HepG2 (cell line): ENCODE measurements around the gene FRMD4A. TPM values are rescaled to one million over a fixed set of nuclear protein-coding genes. Genes with fewer than 3 reads are reported as not detected.

Experiments
- ATAC-seq: fragments of 200-7000 bp; cut with Tn5 transposase; 3 replicates; pipeline ENCODE4 v1.9.1; 2020; ENCODE audit warnings: mild to moderate bottlenecking, moderate library complexity
- BruUV-seq: library from RNA; stranded (reverse); fragments of 400-500 nt; replicated peaks from 2 replicates; lab custom pipeline; 2021; lab: Mats Ljungman, UMichigan
- CTCF ChIA-PET: fragments of 300-600 bp; formaldehyde crosslinking; extraction: SDS; loops from one replicate; lab custom pipeline; 2021; ENCODE audit warnings: low total read pairs, inconsistent platforms, low intra/inter-chr PET ratio; lab: Yijun Ruan, JAX
- POLR2A ChIA-PET: fragments of 350-600 bp; sonication (Branson Sonifier 250); formaldehyde crosslinking; loops from one replicate; lab custom pipeline; 2020; ENCODE audit warnings: antibody characterized with exemption, inconsistent platforms; lab: Yijun Ruan, JAX
- DNase-seq: peaks from one replicate; pipeline ENCODE4 v3.0.0-alpha.2; 2015; ENCODE audit warnings: low spot score
- FAIRE-seq: peaks from 3 replicates; lab custom pipeline; 2011; peaks lifted over from hg19 to GRCh38; lab: Jason Lieb, UNC
- H2AFZ ChIP-seq: one replicate; pipeline ENCODE4 v1.6.1; 2011; ENCODE audit warnings: low read length, inconsistent platforms
- H3K27ac ChIP-seq: fragments of 300-600 bp; 3 replicates; pipeline ENCODE4 v1.8.0; 2011; ENCODE audit warnings: mixed run types, mild to moderate bottlenecking, mixed read lengths, low read length, inconsistent platforms; ENCODE audit not compliant: insufficient read depth; ENCODE audit errors: extremely low read length
- H3K27me3 ChIP-seq, 2 experiments: fragments of 200-600 bp in 1 of 2; 2 replicates in 1 of 2; 3 replicates in 1 of 2; pipeline versions ENCODE4 v1.6.0 to v1.8.0; 2011; ENCODE audit warnings: low read length in 2 of 2, mild to moderate bottlenecking in 2 of 2, moderate library complexity in 2 of 2, inconsistent platforms in 1 of 2; ENCODE audit not compliant: insufficient read depth in 2 of 2, control insufficient read depth in 1 of 2
- H3K36me3 ChIP-seq, 2 experiments: fragments of 200-600 bp in 1 of 2; replicated peaks in 1 of 2; 2 replicates in 1 of 2; 3 replicates in 1 of 2; pipeline versions ENCODE4 v1.5.1 to v1.8.0; 2011; ENCODE audit warnings: low read length in 2 of 2, inconsistent platforms in 1 of 2; ENCODE audit not compliant: insufficient read depth in 2 of 2, control insufficient read depth in 1 of 2
- H3K4me1 ChIP-seq: 2 replicates; pipeline ENCODE4 v1.5.1; 2012; ENCODE audit warnings: low read length, inconsistent platforms; ENCODE audit not compliant: insufficient read depth
- H3K4me2 ChIP-seq: 2 replicates; pipeline ENCODE4 v1.6.0; 2011; ENCODE audit warnings: low read depth, low read length, inconsistent platforms
- H3K4me3 ChIP-seq, 3 experiments: fragments of 200-600 bp in 1 of 3; sonication (generic), shearing (Covaris generic) in 1 of 3; replicated peaks in 1 of 3; 2 replicates each; pipeline ENCODE4 v1.5.1; 2011 to 2016; ENCODE audit warnings: low read length in 3 of 3, inconsistent platforms in 2 of 3, low read depth in 2 of 3, mild to moderate bottlenecking in 2 of 3, control low read depth in 1 of 3, mixed read lengths in 1 of 3; ENCODE audit not compliant: insufficient read depth in 1 of 3
- H3K79me2 ChIP-seq: one replicate; pipeline ENCODE4 v1.6.1; 2011; ENCODE audit warnings: low read length, inconsistent platforms; ENCODE audit not compliant: insufficient read depth
- H3K9ac ChIP-seq: 2 replicates; pipeline ENCODE4 v1.6.0; 2011; ENCODE audit warnings: mild to moderate bottlenecking, low read depth, low read length, inconsistent platforms; ENCODE audit not compliant: insufficient read depth
- H3K9me3 ChIP-seq: 2 replicates; pipeline ENCODE4 v1.5.1; 2012; ENCODE audit warnings: mild to moderate bottlenecking, low read length
- H4K20me1 ChIP-seq: 2 replicates; pipeline ENCODE4 v1.6.0; 2011; ENCODE audit warnings: inconsistent platforms, mild to moderate bottlenecking, low read length, moderate library complexity; ENCODE audit not compliant: insufficient read depth
- DMAP1 ChIP-seq: IDR thresholded peaks from 2 replicates; pipeline ENCODE4 v1.6.1; 2016
- FOXJ3 ChIP-seq: sonication (generic); formaldehyde crosslinking; IDR thresholded peaks from 2 replicates; pipeline ENCODE4 v1.4.0; 2020; ENCODE audit warnings: missing genetic modification reagents, mild to moderate bottlenecking, borderline replicate concordance
- HNRNPK ChIP-seq: fragments of 200-400 bp; formaldehyde crosslinking; IDR thresholded peaks from 2 replicates; pipeline ENCODE4 v1.6.1; 2018; ENCODE audit warnings: low read length, low read depth, moderate library complexity, mild to moderate bottlenecking; ENCODE audit not compliant: poor library complexity, severe bottlenecking
- KLF13 ChIP-seq: sonication (generic); formaldehyde crosslinking; IDR thresholded peaks from 2 replicates; pipeline ENCODE4 v1.4.0; 2020; ENCODE audit warnings: mild to moderate bottlenecking, missing genetic modification reagents
- NR1H2 ChIP-seq: sonication (generic); formaldehyde crosslinking; IDR thresholded peaks from 2 replicates; pipeline ENCODE4 v1.8.1; 2022; ENCODE audit warnings: low read depth, missing genetic modification reagents, borderline replicate concordance
- ZNF678 ChIP-seq: sonication (generic); formaldehyde crosslinking; IDR thresholded peaks from 2 replicates; pipeline ENCODE4 v1.4.0; 2020; ENCODE audit warnings: mild to moderate bottlenecking, missing genetic modification reagents
- WGBS: methylation state at CpG from one replicate; pipeline ENCODE4 v1.1.6; 2017; ENCODE audit warnings: low lambda C conversion rate; 5-methylcytosine and 5-hydroxymethylcytosine counted together
- in situ Hi-C: cut with HindIII; loops from 2 replicates; pipeline ENCODE4 v1.10.0; 2017; ENCODE audit warnings: low pct_unique_long_range_greater_than_20kb; ENCODE audit not compliant: extremely low pct_ligation_motif_present
- intact Hi-C: fragments of 100-400 bp; cut with micrococcal nuclease; formaldehyde crosslinking; loops from one replicate; pipeline ENCODE4 v1.10.0; 2022; ENCODE audit not compliant: unreplicated experiment
- polyA plus RNA-seq, 8 experiments: library from polyadenylated mRNA; depleted of rRNA in 3 of 8; stranded (reverse) in 7 of 8; unstranded in 1 of 8; fragments of >200 nt; fragmentation: Illumina TruSeq in 4 of 8; extraction: Trizol in 4 of 8; gene quantifications; 2 replicates each; pipeline versions ENCODE4 v1.2.1 to v1.2.3, GENCODE V29; 2011 to 2016; ENCODE audit warnings: low read depth in 4 of 8, missing spikeins in 1 of 8, mixed read lengths in 1 of 8; ENCODE audit not compliant: insufficient read depth in 1 of 8
- total RNA-seq, 5 experiments: library from RNA; depleted of rRNA; stranded (reverse); fragments of >200 nt; fragmentation: Illumina TruSeq; extraction: Trizol; gene quantifications; 2 replicates each; pipeline ENCODE4 v1.2.3, GENCODE V29; 2016; ENCODE audit warnings: low read depth in 1 of 5

Gene FRMD4A
- total and polyA plus RNA-seq, 2 of the 13 experiments (the other 11 are each of a cell fraction or from before 2014, with no cell fraction given): 0.09 to 0.26 TPM

DNA sequence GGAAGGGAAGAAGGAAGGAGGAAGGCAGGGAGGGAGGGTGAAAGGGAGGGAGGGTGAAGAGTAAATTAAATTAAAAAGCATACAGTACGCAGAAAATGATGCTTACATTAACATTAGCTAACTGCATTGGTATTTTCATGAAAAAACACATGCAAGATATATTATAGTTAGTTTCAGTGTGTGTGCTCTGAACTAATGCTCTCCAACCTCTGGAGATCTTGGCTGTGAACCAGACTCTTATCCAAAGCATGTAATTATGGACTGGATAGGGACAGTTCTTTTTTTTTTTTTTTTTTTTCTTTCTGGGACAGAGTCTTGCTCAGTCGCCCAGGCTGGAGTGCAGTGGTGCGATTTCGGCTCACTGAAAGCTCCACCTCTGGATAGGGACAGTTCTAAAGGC is 357.0 kb downstream of the FRMD4A start:
- no peaks in the 10 kb centered on the region for H3K36me3 ChIP-seq
- no peaks in the 10 kb centered on the region for H3K9me3 ChIP-seq
- ATAC-seq: no peak
- no peaks in the 10 kb centered on the region for H4K20me1 ChIP-seq
- intact Hi-C loops (no loop called here), in situ Hi-C loops (no loop called here)
- BruUV-seq: no TSS peak
- POLR2A ChIA-PET: no interaction called here
- DNase-seq: no peak
- H3K4me2 ChIP-seq: no peak overlapping the region
- no peak overlapping the region for H3K9ac ChIP-seq
- FAIRE-seq: no peak
- WGBS: 17% methylated on average over 4 of the region's 4 CpGs
- no peaks in the 10 kb centered on the region for H3K4me1 ChIP-seq
- no peaks in the 10 kb centered on the region for H3K79me2 ChIP-seq
- no peak overlapping the region for H2AFZ ChIP-seq
- H3K27ac ChIP-seq: no peak overlapping the region
- TF ChIP-seq HNRNPK (peak; percentile 21), DMAP1 (CRISPR knock-in tag) (no peak), KLF13 (no peak), ZNF678 (CRISPR knock-in tag) (no peak), FOXJ3 (CRISPR knock-in tag) (no peak)
- TF ChIP-seq, all 625 proteins: peak for 1
- H3K4me3 ChIP-seq: no peak overlapping the region
- CTCF ChIA-PET: no interaction called here
- H3K27me3 ChIP-seq: peaks cover 6 to 14% of the 10 kb centered on the region in 2 experiments; a peak in 3 of 5 replicates

DNA sequence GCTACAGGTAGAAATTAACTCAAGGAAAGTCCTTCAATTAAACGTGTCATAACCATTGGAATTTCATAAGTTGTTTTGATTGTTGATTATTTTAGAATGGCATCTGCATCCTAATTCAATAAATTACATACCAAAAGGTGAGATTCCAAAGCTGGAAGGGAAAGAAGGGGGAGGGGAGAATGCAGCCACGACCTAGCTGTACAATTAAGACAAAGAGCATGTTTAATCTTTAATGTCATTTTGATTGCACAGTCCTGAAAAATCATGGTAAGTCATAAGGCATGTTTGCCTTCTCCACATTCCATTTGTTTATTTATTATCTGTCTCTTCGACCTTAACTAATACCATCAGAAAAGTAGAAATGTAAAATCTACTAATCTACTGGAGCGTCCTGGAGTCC is 358.1 kb downstream of the FRMD4A start:
- no peak for TF ChIP-seq NR1H2 (CRISPR knock-in tag)
- TF ChIP-seq, all 625 proteins: peak for 0
- ChIA-PET POLR2A (no interaction called here), CTCF (no interaction called here)
- no TSS peak for BruUV-seq
- H3K36me3 ChIP-seq: no peaks in the 10 kb centered on the region
- no peak overlapping the region for H3K27ac ChIP-seq
- H4K20me1 ChIP-seq: no peaks in the 10 kb centered on the region
- H3K9me3 ChIP-seq: no peaks in the 10 kb centered on the region
- no peak overlapping the region for H3K4me3 ChIP-seq
- DNase-seq: no peak
- WGBS: 3% methylated on average over 4 of the region's 4 CpGs
- H3K79me2 ChIP-seq: no peaks in the 10 kb centered on the region
- H3K27me3 ChIP-seq: peaks cover 6 to 14% of the 10 kb centered on the region in 2 experiments; a peak in 3 of 5 replicates
- in situ Hi-C loops (no loop called here), intact Hi-C loops (no loop called here)
- no peaks in the 10 kb centered on the region for H3K4me1 ChIP-seq
- H3K4me2 ChIP-seq: no peak overlapping the region
- H2AFZ ChIP-seq: no peak overlapping the region
- H3K9ac ChIP-seq: no peak overlapping the region
- no peak for FAIRE-seq
- no peak for ATAC-seq
